ENCODE results near the gene PDCD10. TPM values are rescaled to one million over a fixed set of nuclear protein-coding genes. Genes with fewer than 3 reads are reported as not detected.

PDCD10 gene
- total and polyA plus RNA-seq, 2 experiments from 2014 or later, result 58.2 to 89.6 TPM

GRCh38 chr3:167736997-167737396 is 2.3 kb upstream of the PDCD10 start:
- Histone ChIP-seq H3K27ac (no peak overlapping the region), H3K27me3 (no peaks in the 10 kb centered on the region), H3K4me1 (ENCODE audit: insufficient read depth) (peaks cover 9% of the 10 kb centered on the region), H3K9me2 (replicated peaks; ENCODE audit: insufficient read depth) (no peaks in the 10 kb centered on the region), H3K4me3 (no peak overlapping the region), H2AFZ (no peak overlapping the region), H3K79me2 (peaks cover 42% of the 10 kb centered on the region), H4K20me1 (ENCODE audit: insufficient read depth, poor library complexity, severe bottlenecking) (peaks cover 7% of the 10 kb centered on the region), H3K36me3 (replicated peaks; ENCODE audit: insufficient read depth, low read depth) (no peaks in the 10 kb centered on the region), H3K4me2 (peak overlapping the region; percentile 80), H3K9me3 (ENCODE audit: low read depth) (no peaks in the 10 kb centered on the region)
- TF ChIP-seq CTCF (IDR thresholded peaks at IDR 0.05; ENCODE audit: poor library complexity) (no peak), EZH2 (IDR thresholded peaks at IDR 0.05; ENCODE audit: borderline replicate concordance) (no peak), EZH2phosphoT487 (IDR thresholded peaks at IDR 0.05; ENCODE audit: low read depth, severe bottlenecking, unreplicated experiment) (no peak)
- no peak for DNase-seq (ENCODE audit: low spot score)
- WGBS (ENCODE audit: low lambda C conversion rate, missing lambda C conversion rate), result 83% methylated on average over 2 of the region's 2 CpGs

- Histone ChIP-seq H4K20me1 (ENCODE audit: insufficient read depth, poor library complexity, severe bottlenecking) (peaks cover 11% of the 10 kb centered on the region), H3K4me2 (peak overlapping the region; percentile 80), H3K4me3 (peak overlapping the region; percentile 50), H3K27me3 (no peaks in the 10 kb centered on the region), H3K36me3 (replicated peaks; ENCODE audit: insufficient read depth, low read depth) (no peaks in the 10 kb centered on the region), H3K9me3 (ENCODE audit: low read depth) (no peaks in the 10 kb centered on the region), H3K79me2 (peaks cover 49% of the 10 kb centered on the region), H2AFZ (no peak overlapping the region), H3K4me1 (ENCODE audit: insufficient read depth) (peaks cover 9% of the 10 kb centered on the region), H3K9me2 (replicated peaks; ENCODE audit: insufficient read depth) (no peaks in the 10 kb centered on the region), H3K27ac (no peak overlapping the region)
- no peak for DNase-seq (ENCODE audit: low spot score)
- WGBS (ENCODE audit: low lambda C conversion rate, missing lambda C conversion rate), result 40% methylated on average over 7 of the region's 7 CpGs
- no peak for TF ChIP-seq CTCF (IDR thresholded peaks at IDR 0.05; ENCODE audit: poor library complexity)
- no peak for TF ChIP-seq EZH2phosphoT487 (IDR thresholded peaks at IDR 0.05; ENCODE audit: low read depth, severe bottlenecking, unreplicated experiment)
- TF ChIP-seq EZH2 (IDR thresholded peaks at IDR 0.05; ENCODE audit: borderline replicate concordance), result no peak
Measured at GRCh38 chr3:167736264-167736787, 1.6 kb upstream of the PDCD10 start.

GRCh38 chr3:167735233-167736138 is 794 bp upstream of the PDCD10 start, which contains the start of gene SERPINI1:
Gene SERPINI1, plus strand, starts transcription at chr3:167735721. Its CDS starts 53,408 bp downstream, at chr3:167789129.
- H3K79me2 ChIP-seq, result peaks cover 54% of the 10 kb centered on the region
- peak within 1 kb of the TSS; percentile 80 for H3K4me2 ChIP-seq
- peak within 1 kb of the TSS; percentile 95 for H3K27ac ChIP-seq
- DNase-seq (ENCODE audit: low spot score), result peak; percentile 96
- no peaks in the 10 kb centered on the region for H3K36me3 ChIP-seq (replicated peaks; ENCODE audit: insufficient read depth, low read depth)
- H3K4me3 ChIP-seq, result peak within 1 kb of the TSS; percentile 57
- H4K20me1 ChIP-seq (ENCODE audit: insufficient read depth, poor library complexity, severe bottlenecking), result peaks cover 17% of the 10 kb centered on the region
- 1% methylated on average over 31 of the region's 37 CpGs for WGBS (ENCODE audit: low lambda C conversion rate, missing lambda C conversion rate)
- peaks cover 9% of the 10 kb centered on the region for H3K4me1 ChIP-seq (ENCODE audit: insufficient read depth)
- H2AFZ ChIP-seq, result peak within 1 kb of the TSS; percentile 65
- TF ChIP-seq EZH2phosphoT487 (IDR thresholded peaks at IDR 0.05; ENCODE audit: low read depth, severe bottlenecking, unreplicated experiment) (no peak), EZH2 (IDR thresholded peaks at IDR 0.05; ENCODE audit: borderline replicate concordance) (no peak)
- no peaks in the 10 kb centered on the region for H3K9me2 ChIP-seq (replicated peaks; ENCODE audit: insufficient read depth)
- H3K27me3 ChIP-seq, result no peaks in the 10 kb centered on the region
- H3K9me3 ChIP-seq (ENCODE audit: low read depth), result no peaks in the 10 kb centered on the region
